ELF-1 (cell line): ENCODE measurements around the gene SHISA9.

Experiments used
- DNase-seq: peaks from one replicate; pipeline ENCODE4 v3.0.0-alpha.2; 2016; ENCODE audit warnings: low read depth, low spot score

SHISA9 gene

GRCh38 chr16:13264749-13265552 lies 363.6 kb downstream of the SHISA9 start:
- no peak for DNase-seq

GRCh38 chr16:13269359-13269758 lies 368.0 kb downstream of the SHISA9 start:
- DNase-seq: no peak

- DNase-seq: no peak
Measured at GRCh38 chr16:13269905-13270528, 368.6 kb downstream of the SHISA9 start.

- no peak for DNase-seq
Measured at GRCh38 chr16:13270602-13271001, 369.2 kb downstream of the SHISA9 start.

- no peak for DNase-seq
Measured at GRCh38 chr16:13289515-13289914, 388.1 kb downstream of the SHISA9 start.
